GM18508 (cell line): ENCODE data around the gene CPLANE1.
"Not testable (repeated sequence)": the region's sequence is repeated elsewhere in the genome, so short reads cannot be mapped to it uniquely, and the experiment has no call there.

Experiments
- ATAC-seq: cut with Tn5 transposase; IDR thresholded peaks from one replicate; pipeline ENCODE4 v1.9.1; 2021; ENCODE audit warnings: moderate number of reproducible peaks; ENCODE audit not compliant: insufficient read depth, unreplicated experiment

Gene CPLANE1

GRCh38 chr5:37248970-37249814 lies at the start of gene CPLANE1:
CPLANE1 (minus strand) TSS chr5:37249376; CDS start chr5:37247698, 1,678 bp downstream.
- peak; percentile 47 for ATAC-seq

GRCh38 chr5:37296313-37296712 lies 47.1 kb upstream of the CPLANE1 start:
- not testable (repeated sequence) for ATAC-seq

- ATAC-seq, result no peak
Measured at GRCh38 chr5:37283214-37283820, 34.1 kb upstream of the CPLANE1 start.

- ATAC-seq, result no peak
Measured at GRCh38 chr5:37275511-37275910, 26.3 kb upstream of the CPLANE1 start.

- no peak for ATAC-seq
Measured at GRCh38 chr5:37272511-37272910, 23.3 kb upstream of the CPLANE1 start.

GRCh38 chr5:37268100-37268499 lies 18.9 kb upstream of the CPLANE1 start:
- ATAC-seq, result not testable (repeated sequence)

- no peak for ATAC-seq
Measured at GRCh38 chr5:37255774-37256358, 6.7 kb upstream of the CPLANE1 start.

GRCh38 chr5:37254581-37254980 lies 5.4 kb upstream of the CPLANE1 start:
- no peak for ATAC-seq

GRCh38 chr5:37251665-37252064 lies 2.5 kb upstream of the CPLANE1 start:
- no peak for ATAC-seq

GRCh38 chr5:37249815-37250164 lies 614 bp upstream of the CPLANE1 start:
- ATAC-seq, result no peak

- no peak for ATAC-seq
Measured at GRCh38 chr5:37248421-37248969, 681 bp downstream of the CPLANE1 start.

- no peak for ATAC-seq
Measured at GRCh38 chr5:37247496-37247895, 1.7 kb downstream of the CPLANE1 start.

- no peak for ATAC-seq
Measured at GRCh38 chr5:37247036-37247435, 2.1 kb downstream of the CPLANE1 start.

GRCh38 chr5:37234288-37234687 lies 14.9 kb downstream of the CPLANE1 start:
- ATAC-seq, result no peak

GRCh38 chr5:37226377-37226776 lies 22.8 kb downstream of the CPLANE1 start:
- no peak for ATAC-seq

- ATAC-seq, result no peak
Measured at GRCh38 chr5:37222181-37222580, 27.0 kb downstream of the CPLANE1 start.

- ATAC-seq, result not testable (repeated sequence)
Measured at GRCh38 chr5:37220426-37220825, 28.8 kb downstream of the CPLANE1 start.

GRCh38 chr5:37219384-37219783 lies 29.8 kb downstream of the CPLANE1 start:
- ATAC-seq, result not testable (repeated sequence)

GRCh38 chr5:37217976-37218375 lies 31.2 kb downstream of the CPLANE1 start:
- no peak for ATAC-seq

- ATAC-seq, result no peak
Measured at GRCh38 chr5:37214550-37214949, 34.6 kb downstream of the CPLANE1 start.

GRCh38 chr5:37212096-37212495 lies 37.1 kb downstream of the CPLANE1 start:
- ATAC-seq, result no peak
